GM19452 (cell line): ENCODE results near the gene GHR.

Source experiments
- ATAC-seq: cut with Tn5 transposase; IDR thresholded peaks from one replicate; pipeline ENCODE4 v1.9.1; 2021; ENCODE audit not compliant: unreplicated experiment

Gene GHR

DNA sequence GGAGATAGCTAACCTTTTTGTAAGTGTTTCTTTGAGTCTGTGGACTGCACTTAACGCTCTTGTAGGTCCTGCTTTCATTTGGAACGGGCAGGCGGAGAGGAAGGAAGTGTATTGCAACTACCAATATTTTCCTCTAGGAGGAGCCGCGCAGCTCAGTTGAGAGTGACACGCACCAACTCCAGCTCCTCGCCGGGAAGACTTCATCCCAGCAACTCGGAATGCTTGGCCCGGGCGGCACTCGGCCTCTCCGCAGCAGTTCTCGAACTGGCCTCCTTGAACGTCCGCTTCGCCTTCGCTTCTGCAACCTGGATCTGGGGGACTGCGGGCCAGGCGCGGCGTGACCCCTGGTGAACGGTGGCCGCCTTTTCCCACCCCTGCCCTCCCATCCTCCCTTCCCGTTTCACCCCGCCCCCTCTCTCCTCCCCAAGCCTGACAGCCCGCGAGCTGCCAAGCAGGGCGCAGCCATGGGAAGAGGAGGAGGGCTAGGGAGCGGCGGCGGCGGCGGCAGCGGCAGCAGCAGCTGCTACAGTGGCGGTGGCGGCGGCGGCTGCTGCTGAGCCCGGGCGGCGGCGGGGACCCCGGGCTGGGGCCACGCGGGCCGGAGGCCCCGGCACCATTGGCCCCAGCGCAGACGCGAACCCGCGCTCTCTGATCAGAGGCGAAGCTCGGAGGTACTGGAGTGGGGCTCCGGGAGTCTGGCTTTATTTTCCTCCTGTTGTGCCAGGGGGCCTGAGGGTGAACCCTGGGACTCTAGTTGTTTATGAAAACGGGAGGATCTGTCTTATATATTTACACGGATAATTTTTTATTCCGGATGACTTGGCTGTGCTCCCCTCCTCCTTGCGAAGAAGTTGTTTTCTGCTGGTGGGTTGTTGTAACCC lies at the start of gene GHR:
GHR (plus strand) TSS at position 155 of the 881 bp plus-strand sequence. CDS start 142,436 bp downstream, outside the sequence.
- ATAC-seq = peak; percentile 74

- ATAC-seq = no peak
Observed at GRCh38 chr5:42374679-42375273, 48.5 kb upstream of the GHR start.

- no peak for ATAC-seq
Observed at GRCh38 chr5:42377496-42377895, 45.7 kb upstream of the GHR start.

- ATAC-seq = no peak
Observed at GRCh38 chr5:42381973-42382372, 41.3 kb upstream of the GHR start.

DNA sequence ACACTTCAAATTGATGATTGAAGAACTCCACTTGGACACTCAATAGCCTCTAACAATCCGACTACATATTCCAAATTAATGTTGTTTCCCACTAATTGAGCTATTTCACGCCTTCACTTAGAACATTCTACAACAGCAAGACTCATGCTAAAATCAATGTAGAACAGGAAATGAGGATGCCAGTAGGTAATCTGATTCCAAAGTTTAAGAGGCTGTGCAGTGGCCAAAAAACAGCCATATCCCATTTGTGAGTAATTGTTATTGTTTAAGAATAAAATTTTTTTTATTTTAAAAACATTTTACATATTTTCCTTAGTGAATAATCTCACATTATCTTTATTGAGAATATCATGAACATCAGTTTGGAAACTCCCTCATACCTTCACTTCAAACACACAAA lies 35.7 kb upstream of the GHR start:
- no peak for ATAC-seq

DNA sequence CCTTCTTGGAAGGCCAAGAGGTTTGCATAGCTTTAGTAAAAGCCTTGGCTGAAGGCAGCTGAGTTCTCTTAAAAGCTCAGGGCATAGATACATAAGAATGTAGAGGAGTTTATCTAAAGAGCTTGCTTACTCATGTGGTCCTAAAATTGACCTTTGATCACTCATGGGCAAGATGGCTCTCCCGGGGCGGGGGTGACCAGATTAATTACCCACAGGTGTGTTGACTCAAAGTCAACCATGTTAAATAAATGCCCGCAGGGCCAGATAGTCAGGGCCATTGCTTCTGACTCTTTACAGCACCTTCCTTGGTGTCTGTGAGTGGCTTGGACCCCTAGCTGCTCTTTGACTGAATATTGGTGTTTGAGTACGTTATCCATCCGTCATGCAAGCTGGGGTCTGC lies 33.1 kb upstream of the GHR start:
- no peak for ATAC-seq

- no peak for ATAC-seq
Observed at GRCh38 chr5:42392917-42393316, 30.3 kb upstream of the GHR start.

DNA sequence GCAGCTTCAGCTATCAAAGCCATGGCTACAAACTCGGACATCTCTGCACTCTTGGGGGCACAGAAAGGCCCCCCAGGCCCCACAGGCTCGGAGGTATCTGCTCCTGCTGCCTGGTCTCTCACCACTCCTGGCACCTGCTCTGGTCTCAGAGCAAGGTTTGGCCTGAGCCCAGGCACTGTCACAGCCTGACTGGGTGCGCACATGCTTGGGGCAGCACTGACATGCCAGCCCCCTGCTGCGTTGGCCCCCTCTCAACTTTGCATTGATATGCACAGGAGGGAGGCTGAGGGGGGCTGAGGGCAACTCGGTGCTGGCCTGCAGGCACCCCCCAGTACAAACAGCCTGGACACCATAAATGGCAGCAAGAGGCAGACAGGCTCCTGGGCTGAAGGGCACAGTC lies 27.1 kb upstream of the GHR start:
- ATAC-seq = no peak

GRCh38 chr5:42397267-42397666 lies 26.0 kb upstream of the GHR start:
- no peak for ATAC-seq

DNA sequence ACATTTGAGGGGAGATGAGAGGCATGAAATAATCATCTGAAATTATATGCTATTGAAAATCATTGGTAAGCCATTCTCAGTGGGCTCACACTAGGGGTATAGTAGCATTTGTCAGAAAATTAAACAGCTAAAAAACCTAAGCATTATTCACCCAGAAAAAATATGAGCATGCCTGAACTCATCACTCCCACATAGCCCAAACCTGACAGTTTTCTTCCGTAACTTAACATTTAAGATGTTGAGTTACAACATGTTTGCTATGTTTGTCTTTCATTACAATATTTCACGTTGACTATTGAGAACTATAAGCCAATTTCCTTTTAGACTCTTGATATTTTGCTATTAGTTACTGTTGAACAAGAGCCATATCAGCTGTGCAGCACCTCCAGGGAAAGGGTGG lies 23.5 kb upstream of the GHR start:
- ATAC-seq = no peak

DNA sequence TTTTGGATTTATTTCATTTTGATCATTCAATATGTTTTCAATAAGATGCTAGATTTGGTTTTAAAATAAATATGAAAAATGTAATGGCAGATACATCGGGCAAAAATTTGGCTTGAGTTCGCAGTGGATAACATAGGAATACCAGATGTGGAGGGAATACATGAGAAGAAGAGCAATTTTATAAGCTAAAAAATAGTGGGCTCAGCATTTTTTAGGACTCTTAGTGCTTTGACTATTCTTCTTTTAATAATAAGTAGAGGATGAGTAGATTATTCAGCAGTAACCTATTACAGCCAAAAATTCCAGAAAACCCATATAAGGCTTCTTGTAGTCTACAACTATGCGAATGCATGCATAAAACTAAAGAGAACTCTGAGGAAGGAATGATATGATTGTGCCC lies 22.8 kb upstream of the GHR start:
- no peak for ATAC-seq

DNA sequence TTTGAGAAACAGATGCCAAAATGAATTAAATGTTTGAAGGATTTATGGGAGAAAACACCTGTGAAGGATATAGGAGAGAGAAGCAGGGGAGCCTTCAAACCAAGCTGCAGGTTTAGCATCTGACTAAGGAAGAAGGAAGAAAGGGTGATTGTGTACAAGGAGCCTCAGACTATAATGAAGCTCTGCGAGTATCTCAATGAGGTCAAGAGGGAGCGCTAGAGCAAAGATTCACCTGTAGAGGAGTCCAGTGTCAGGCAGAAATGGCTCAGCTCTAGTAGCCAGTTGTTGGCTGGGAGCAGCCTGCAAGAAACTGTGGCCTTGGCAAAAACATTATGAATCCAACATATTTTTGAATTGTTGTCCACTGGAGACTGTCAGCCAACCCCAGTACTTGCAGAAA lies 20.0 kb upstream of the GHR start:
- ATAC-seq = no peak

DNA sequence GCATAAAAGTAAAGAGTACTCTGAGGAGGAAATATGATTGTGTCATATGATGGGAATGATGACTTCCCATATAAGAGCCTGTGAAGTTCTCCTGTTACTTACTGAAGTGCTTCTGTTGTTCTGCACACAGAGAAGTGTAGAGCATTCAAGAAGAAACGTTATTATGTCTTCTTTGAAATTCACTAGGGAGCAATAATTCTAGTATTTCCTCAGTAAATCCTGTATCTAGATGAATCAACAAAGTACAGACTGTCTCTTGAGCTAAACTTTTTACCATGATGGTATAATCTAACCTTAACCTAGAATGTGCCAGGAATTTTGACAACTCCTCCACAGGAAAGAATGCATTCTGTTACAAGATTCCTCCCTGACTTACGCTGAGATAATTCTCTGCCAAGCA lies 18.9 kb upstream of the GHR start:
- ATAC-seq = no peak

DNA sequence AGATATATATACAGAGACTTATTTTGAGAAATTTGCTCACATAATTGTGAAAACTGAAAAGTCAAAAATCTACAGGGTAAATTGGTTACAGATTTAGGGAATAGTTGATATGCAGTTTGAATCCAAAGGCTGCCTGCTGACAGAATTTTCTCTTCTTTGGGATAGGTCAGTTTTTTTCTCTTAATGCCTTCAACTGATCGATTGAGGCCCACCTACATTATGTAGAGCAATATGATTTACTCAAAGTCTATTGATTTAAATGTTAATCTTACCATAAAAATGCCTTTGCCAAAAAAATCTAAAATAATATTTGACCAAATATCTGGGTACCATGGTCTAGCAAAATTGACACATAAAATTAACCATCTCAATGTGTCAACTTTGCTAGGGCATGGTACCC lies 3.9 kb upstream of the GHR start:
- no peak for ATAC-seq

GRCh38 chr5:42422656-42423280 lies 471 bp upstream of the GHR start:
- ATAC-seq = no peak

DNA sequence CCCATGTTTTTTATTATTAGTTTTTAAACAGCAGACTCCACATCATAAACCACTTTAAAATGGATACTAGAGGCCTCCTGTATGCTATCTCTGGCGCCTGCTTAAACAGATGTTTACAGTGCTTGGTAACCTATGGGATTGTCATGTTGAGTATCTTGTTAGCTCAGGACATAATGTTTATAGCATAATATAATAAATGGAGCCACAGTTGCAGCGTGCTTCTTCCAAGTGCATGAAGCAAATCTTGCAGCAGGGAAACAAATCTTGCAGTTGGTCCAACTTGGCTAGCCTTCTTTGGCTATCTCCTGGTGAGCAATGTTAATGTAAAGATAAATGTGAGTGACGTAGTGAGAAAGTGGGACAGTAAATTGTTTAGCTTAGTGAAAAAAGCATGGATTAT lies 2.8 kb downstream of the GHR start:
- no peak for ATAC-seq

DNA sequence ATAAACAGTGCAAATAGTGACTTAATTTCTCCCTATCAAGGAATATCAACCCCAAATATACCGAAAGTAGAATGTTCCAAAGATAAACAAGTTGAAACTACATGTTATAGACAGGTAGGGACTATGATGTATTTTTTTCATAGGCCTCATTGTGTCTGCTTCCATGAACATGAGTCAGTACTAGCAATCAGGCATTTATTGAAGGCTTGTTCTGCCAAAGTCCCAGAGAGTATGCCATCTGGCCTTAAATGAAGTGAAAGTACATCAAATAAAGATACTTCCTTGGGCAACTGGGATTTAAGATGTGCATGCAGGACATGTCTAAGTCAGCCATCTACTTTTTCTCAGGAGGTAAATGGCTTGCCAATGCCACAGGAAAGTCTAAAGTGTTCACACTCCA lies 6.5 kb downstream of the GHR start:
- ATAC-seq = no peak

DNA sequence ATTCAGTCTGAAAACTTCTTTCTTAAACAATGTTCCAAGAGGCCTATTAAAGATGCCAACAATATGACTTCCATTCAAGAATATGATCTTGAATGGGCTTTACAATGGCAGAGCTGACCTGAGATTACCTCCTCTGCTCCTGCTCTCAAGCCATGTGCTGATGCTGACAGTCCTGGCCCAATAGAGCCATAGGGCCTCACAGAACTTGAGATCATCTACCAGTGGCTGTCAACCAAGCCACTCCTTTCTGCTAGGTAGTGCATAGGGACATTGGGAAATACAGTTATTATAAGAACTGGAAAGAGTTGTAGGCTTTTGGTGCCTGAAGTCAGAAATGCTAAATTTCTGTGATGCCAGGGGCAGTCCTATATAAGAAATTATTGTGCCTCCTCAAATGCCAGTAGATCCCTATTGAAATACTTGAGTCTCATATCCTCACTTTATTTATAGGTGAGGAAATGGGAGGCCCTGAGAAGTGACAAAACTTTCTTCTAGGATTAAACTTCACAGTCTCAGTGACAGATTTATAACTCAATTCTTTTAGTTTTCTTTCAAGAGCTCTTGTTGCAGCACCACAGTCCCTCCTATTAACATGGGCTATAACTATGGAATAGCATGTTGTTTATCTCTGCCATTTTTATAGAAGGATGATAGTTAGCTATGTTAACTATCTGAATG lies 10.9 kb downstream of the GHR start:
- ATAC-seq = no peak

- no peak for ATAC-seq
Observed at GRCh38 chr5:42436051-42436450, 12.8 kb downstream of the GHR start.

- no peak for ATAC-seq
Observed at GRCh38 chr5:42454216-42454995, 31.2 kb downstream of the GHR start.

DNA sequence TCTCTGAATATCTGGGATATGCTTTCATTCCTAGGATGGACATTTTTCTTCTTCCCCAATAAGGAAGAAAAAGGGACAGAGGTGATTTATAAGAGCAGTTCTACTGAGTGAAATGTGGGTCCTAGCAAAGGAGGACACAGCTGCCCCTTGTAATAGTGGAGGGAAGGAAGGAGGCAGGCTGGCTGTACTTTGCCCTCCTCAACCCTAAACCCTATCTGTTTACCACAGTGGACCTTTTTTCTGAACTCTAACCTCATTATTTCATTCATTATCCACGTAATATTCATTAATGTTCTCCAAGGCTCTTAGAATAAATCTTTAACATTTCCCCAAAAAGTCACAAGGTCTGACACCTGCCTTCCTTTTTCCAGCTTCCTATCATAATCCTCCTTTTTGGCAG lies 37.8 kb downstream of the GHR start:
- ATAC-seq = no peak
